Gastrocnemius medialis (tissue), 4 donors: ENCODE data around the gene IGSF8.

Experiments used
- CTCF ChIP-seq, 5 experiments: fragments of 450-650 bp in 3 of 5; fragments of 200-600 bp in 2 of 5; sonication (generic) in 2 of 5; IDR thresholded peaks in 4 of 5; conservative IDR thresholded peaks in 1 of 5; 1 replicate in 4 of 5; 2 replicates in 1 of 5; pipeline ENCODE4 v1.5.1; 2016 to 2019; ENCODE audit warnings: antibody characterized with exemption in 5 of 5, mild to moderate bottlenecking in 3 of 5, moderate library complexity in 3 of 5
- POLR2A ChIP-seq, 2 donors: fragments of 450-650 bp; IDR thresholded peaks; one replicate each; pipeline ENCODE4 v1.6.1; 2017; ENCODE audit warnings: antibody characterized with exemption in 2 of 2, mild to moderate bottlenecking in 2 of 2, moderate library complexity in 2 of 2

- TF ChIP-seq POLR2A (IDR thresholded peaks at IDR 0.05), result no peak
- no peak for TF ChIP-seq CTCF (IDR thresholded peaks at IDR 0.05 in 4 of 5, conservative IDR thresholded peaks at IDR 0.05 in 1 of 5)
These were observed 47.8 kb downstream of the IGSF8 start for GRCh38 chr1:160050619-160051018.
